LNCaP clone FGC (cell line): ENCODE data around the gene HK2.

Experiments used
- DNase-seq: peaks from one replicate; pipeline ENCODE4 v3.0.0-alpha.2; 2011; ENCODE audit warnings: low read depth
- H3K4me3 ChIP-seq: 2 replicates; pipeline ENCODE4 v1.5.1; 2011; ENCODE audit warnings: mild to moderate bottlenecking, low read depth, low read length, control low read depth
- CTCF ChIP-seq: IDR thresholded peaks from 2 replicates; pipeline ENCODE4 v1.5.1; 2012; ENCODE audit warnings: mild to moderate bottlenecking; ENCODE audit not compliant: control insufficient read depth, insufficient read depth; ENCODE audit errors: extremely low read depth

HK2 gene

GRCh38 chr2:74814102-74814501 is 19.8 kb upstream of the HK2 start:
- DNase-seq = no peak
- no peak overlapping the region for H3K4me3 ChIP-seq
- TF ChIP-seq CTCF = no peak

- no peak for TF ChIP-seq CTCF
- DNase-seq = no peak
- no peak overlapping the region for H3K4me3 ChIP-seq
These were observed 18.0 kb upstream of the HK2 start for GRCh38 chr2:74815941-74816340.

- H3K4me3 ChIP-seq = no peak overlapping the region
- no peak for DNase-seq
- no peak for TF ChIP-seq CTCF
These were observed 17.2 kb upstream of the HK2 start for GRCh38 chr2:74816540-74817303.

GRCh38 chr2:74817304-74817675 is 16.6 kb upstream of the HK2 start:
- no peak for TF ChIP-seq CTCF
- no peak overlapping the region for H3K4me3 ChIP-seq
- no peak for DNase-seq

- DNase-seq = no peak
- no peak overlapping the region for H3K4me3 ChIP-seq
- TF ChIP-seq CTCF = no peak
These were observed 14.2 kb upstream of the HK2 start for GRCh38 chr2:74819702-74820101.

- H3K4me3 ChIP-seq = no peak overlapping the region
- no peak for TF ChIP-seq CTCF
- DNase-seq = no peak
These were observed 12.5 kb upstream of the HK2 start for GRCh38 chr2:74821177-74822126.
